Activated T-cell treated with anti-CD3 and anti-CD28 coated beads, Interleukin-2, amount 50 U/mL, for 1 hour (primary cell): Measurements from ENCODE around the gene ADGRE2.

Experiments
- DNase-seq: peaks from one replicate; pipeline ENCODE4 v3.0.0-alpha.2; 2020

The ADGRE2 gene

DNA sequence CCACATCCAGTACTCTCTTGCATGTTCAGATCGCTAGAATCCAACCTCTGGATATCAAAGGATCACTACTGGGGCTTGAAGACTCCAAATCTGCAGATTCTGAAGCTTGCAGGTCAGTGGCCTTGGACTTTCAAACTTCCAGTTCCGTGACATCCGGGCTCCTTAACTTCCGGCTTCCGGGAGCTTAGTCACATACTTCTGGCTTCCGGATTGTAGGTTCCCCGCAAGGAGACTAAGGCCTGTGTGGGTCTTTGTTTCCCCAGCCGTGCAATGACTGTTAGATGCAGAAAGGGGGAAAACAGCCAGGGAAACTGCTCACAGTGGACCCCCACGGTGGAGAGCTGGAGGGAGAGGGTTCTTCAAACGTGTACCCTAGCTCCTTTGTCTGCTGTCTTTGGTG, 47.2 kb downstream of the ADGRE2 start:
- DNase-seq, result no peak

DNA sequence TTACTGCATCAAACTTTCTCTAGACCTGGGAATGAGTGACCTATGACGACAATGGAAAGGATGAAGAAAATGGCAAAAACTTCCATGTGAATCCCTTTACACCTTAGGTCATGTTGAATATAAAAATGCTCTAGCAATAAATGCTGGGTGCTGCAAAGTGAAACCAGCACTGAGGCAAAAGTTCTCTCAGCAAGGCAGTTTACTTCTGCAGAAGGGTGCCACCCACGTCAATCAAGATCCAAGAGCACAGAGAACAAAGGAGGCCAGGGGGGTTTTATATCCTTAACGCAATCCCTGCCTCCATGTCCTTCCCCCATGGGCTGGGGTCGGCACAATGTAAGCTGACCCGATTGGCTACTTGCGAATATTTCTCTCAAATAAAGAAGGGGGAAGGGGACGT, 49.8 kb downstream of the ADGRE2 start:
- DNase-seq, result no peak

DNA sequence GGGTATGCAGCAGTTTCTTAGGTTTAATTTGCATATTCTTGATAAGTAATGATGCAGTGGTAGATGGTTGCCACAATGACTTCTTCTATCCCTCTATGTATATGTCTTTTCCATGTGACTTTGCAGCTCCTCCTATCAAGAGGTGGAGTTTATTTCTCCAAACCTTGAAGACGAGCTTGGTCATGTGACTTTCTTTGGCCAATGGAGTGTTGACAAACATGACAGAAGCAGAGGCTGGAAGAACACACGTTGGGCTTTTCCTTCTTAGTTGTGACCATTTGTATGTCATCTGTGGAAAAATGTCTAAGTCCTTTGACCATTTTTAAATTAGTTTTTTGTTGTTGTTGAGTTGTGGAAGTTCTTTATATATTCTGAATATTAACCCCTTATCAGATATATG, 56.2 kb downstream of the ADGRE2 start:
- DNase-seq, result no peak

DNA sequence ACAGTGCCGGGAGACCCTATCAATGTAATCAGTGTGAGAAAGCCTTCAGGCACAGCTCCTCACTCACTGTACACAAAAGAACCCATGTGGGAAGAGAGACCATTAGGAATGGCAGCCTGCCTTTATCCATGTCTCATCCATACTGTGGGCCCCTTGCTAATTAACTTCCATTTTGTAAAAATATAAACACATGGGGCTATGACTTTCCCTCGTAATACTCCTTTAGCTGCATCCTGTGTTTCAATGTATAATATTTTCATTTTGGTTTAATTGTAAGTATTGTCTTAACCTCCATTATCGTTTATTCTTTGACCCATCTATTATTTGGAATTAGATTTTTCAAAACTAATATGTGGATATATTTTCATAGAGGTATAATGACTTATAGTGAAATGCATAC, 59.2 kb downstream of the ADGRE2 start:
- no peak for DNase-seq

DNA sequence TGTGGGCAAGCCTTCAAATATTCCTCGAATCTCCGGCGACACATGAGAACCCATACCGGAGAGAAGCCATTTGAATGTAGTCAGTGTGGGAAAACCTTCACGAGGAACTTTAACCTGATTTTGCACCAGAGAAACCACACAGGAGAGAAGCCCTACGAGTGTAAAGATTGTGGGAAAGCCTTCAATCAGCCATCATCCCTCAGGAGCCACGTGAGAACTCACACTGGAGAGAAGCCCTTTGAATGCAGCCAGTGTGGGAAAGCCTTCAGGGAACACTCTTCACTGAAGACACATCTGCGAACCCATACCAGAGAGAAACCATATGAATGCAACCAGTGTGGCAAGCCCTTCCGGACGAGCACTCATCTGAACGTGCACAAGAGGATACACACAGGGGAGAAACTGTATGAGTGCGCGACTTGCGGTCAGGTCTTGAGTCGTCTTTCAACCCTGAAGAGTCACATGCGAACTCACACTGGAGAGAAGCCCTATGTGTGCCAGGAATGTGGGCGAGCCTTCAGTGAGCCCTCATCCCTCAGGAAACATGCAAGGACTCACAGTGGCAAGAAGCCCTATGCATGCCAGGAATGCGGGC, 59.7 kb downstream of the ADGRE2 start:
- no peak for DNase-seq

- DNase-seq, result no peak
These were observed 62.5 kb downstream of the ADGRE2 start for GRCh38 chr19:14715841-14716240.

GRCh38 chr19:14704450-14704849, 73.9 kb downstream of the ADGRE2 start:
- no peak for DNase-seq

- no peak for DNase-seq
These were observed 74.5 kb downstream of the ADGRE2 start for GRCh38 chr19:14703833-14704232.

GRCh38 chr19:14700711-14701375, 77.5 kb downstream of the ADGRE2 start:
- DNase-seq, result no peak

GRCh38 chr19:14699641-14700040, 78.7 kb downstream of the ADGRE2 start:
- DNase-seq, result no peak

GRCh38 chr19:14695471-14695870, 82.9 kb downstream of the ADGRE2 start:
- DNase-seq, result no peak

GRCh38 chr19:14694641-14695266, 83.6 kb downstream of the ADGRE2 start:
- DNase-seq, result no peak

DNA sequence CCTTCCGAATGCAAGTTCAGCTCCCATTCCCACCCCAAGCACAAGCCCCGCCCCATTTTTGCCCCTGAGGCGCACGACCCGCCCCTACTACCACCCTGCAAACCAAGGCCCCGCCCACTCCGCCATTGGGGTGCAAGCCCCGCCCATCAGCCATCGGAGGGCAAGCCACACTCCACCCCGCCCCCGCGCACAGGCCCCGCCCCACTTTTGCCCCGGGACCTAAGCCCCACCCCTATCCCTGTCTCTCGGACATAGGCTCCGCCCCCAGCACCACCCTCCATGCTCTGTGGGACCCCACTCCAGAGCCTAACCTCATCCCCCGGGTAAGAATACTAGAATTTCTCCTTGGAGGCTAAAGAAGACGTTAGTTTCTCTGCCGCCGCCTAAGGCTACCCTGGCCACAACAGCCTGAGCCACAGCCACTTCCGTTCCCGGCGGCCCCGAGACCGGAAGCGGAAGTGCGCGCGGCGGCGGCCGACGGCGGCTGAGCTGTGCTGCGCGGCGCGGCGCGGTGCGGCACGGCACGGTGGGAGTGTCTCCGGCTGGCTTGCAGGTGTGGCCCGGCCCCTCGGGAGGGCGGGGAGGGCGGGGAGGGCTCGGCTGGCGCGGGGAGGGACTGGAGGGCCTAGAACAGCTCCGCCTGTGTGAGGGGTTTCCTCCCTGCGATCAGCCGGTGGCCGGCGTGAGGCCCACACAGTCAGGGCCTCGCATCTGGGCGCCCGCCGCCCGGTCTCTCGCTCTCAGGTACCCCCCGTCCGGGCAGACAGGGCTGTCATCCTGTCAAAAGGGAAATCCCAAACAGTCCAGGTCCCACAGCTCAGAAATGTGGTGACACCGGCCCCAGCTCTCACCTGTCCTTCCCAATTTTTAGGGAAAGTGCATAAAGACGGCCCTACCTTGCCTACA, 88.5 kb downstream of the ADGRE2 start, which contains the start of gene ZNF333:
ZNF333 (plus strand) TSS at position 451 of the 906 bp plus-strand sequence. CDS start 3,444 bp downstream, outside the sequence.
- peak; percentile 97 for DNase-seq

DNA sequence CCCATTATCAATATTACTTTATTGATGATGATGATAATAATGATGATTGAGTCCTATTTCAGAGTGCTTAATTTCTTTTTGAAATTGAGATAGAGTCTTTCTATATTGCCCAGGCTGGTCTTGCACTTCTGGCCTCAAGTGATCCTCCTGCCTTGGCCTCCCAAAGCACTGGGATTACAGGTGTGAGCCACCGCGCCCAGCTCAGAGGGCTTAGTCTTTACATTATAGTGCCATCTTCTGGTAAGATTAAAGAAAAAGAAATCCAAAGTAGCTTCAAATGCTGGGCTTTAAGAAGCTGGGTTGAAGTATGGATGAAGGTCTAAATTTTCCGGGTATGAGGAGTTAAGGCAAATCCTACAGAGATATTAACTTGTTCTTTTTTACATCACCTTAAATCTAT, 91.9 kb downstream of the ADGRE2 start:
- no peak for DNase-seq

DNA sequence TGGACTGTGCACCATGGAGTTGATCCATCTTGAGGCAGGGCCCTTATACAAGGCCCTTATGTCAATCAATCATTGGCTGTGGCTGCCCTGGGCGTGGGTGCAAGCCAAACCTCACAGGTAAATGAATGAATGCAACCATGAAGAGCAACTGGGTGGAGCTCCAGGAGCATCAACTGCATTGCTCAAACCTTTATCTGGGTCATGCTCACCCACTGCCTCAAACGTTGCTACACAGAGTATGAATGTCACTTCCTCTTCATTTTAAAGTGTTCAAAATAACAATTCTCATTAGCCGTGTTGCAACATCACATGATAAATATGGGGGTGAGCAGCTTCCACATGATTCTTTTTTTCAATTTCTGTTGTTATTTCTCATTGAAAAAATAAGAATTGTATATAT, 94.9 kb downstream of the ADGRE2 start:
- no peak for DNase-seq
